OCI-LY7 (cell line): ENCODE results near the gene ADORA2A. TPM values are rescaled to one million over a fixed set of nuclear protein-coding genes. Genes with fewer than 3 reads are reported as not detected.
"Not testable (repeated sequence)": the region's sequence is repeated elsewhere in the genome, so short reads cannot be mapped to it uniquely, and the experiment has no call there.

Source experiments
- BruUV-seq: library from RNA; stranded (reverse); fragments of 400-500 nt; replicated peaks from 2 replicates; lab custom pipeline; 2021; lab: Mats Ljungman, UMichigan
- CTCF ChIA-PET: fragments of 300-600 bp; sonication (Branson Sonifier 250); formaldehyde crosslinking; loops from one replicate; lab custom pipeline; 2022; ENCODE audit warnings: antibody characterized with exemption; ENCODE audit not compliant: unreplicated experiment; lab: Charles Lee
- POLR2A ChIA-PET: fragments of 300-600 bp; sonication (Branson Sonifier 250); formaldehyde crosslinking; loops from one replicate; lab custom pipeline; 2022; ENCODE audit warnings: antibody characterized with exemption; lab: Charles Lee
- DNase-seq: peaks from one replicate; pipeline ENCODE4 v3.0.0-alpha.2; 2015; ENCODE audit warnings: low spot score
- H2AFZ ChIP-seq: fragments of 200-600 bp; sonication (generic), shearing (Covaris generic); 2 replicates; pipeline ENCODE4 v1.6.1; 2014; ENCODE audit warnings: mild to moderate bottlenecking, antibody characterized with exemption, low read length, moderate library complexity
- H3K27ac ChIP-seq: fragments of 200-600 bp; sonication (generic); 2 replicates; pipeline ENCODE4 v1.5.1; 2014; ENCODE audit warnings: mixed run types, low read depth, mild to moderate bottlenecking, moderate library complexity, low read length, inconsistent platforms; ENCODE audit not compliant: poor library complexity, severe bottlenecking
- H3K36me3 ChIP-seq: fragments of 200-600 bp; sonication (generic); 2 replicates; pipeline ENCODE4 v1.6.1; 2014; ENCODE audit warnings: mild to moderate bottlenecking, antibody characterized with exemption, low read length, moderate library complexity, mixed read lengths; ENCODE audit not compliant: insufficient read depth
- H3K4me1 ChIP-seq: fragments of 200-600 bp; sonication (generic); 2 replicates; pipeline ENCODE4 v1.5.1; 2014; ENCODE audit warnings: mild to moderate bottlenecking, low read length; ENCODE audit not compliant: insufficient read depth, poor library complexity, severe bottlenecking
- H3K4me2 ChIP-seq: fragments of 200-600 bp; sonication (generic); 2 replicates; pipeline ENCODE4 v1.6.1; 2014; ENCODE audit warnings: mild to moderate bottlenecking, low read length
- H3K4me3 ChIP-seq: fragments of 200-600 bp; sonication (generic); 2 replicates; pipeline ENCODE4 v1.5.1; 2014; ENCODE audit warnings: mild to moderate bottlenecking, low read depth, low read length; ENCODE audit not compliant: poor library complexity, severe bottlenecking
- H3K79me2 ChIP-seq: fragments of 200-600 bp; sonication (generic); 2 replicates; pipeline ENCODE4 v1.6.1; 2016; ENCODE audit warnings: low read depth, mild to moderate bottlenecking, low read length, moderate library complexity, mixed read lengths; ENCODE audit not compliant: insufficient read depth
- H3K9me2 ChIP-seq: fragments of 200-600 bp; sonication (generic); 2 replicates; pipeline ENCODE4 v1.6.1; 2016; ENCODE audit warnings: mild to moderate bottlenecking, low read length, mixed read lengths; ENCODE audit not compliant: insufficient read depth
- H3K9me3 ChIP-seq: fragments of 200-600 bp; sonication (generic); 2 replicates; pipeline ENCODE4 v1.6.1; 2014; ENCODE audit warnings: mild to moderate bottlenecking, mixed run types, low read length, mixed read lengths
- H4K20me1 ChIP-seq: fragments of 200-600 bp; sonication (generic); 2 replicates; pipeline ENCODE4 v1.6.1; 2014; ENCODE audit warnings: mild to moderate bottlenecking, antibody characterized with exemption, low read length, moderate library complexity, mixed read lengths; ENCODE audit not compliant: insufficient read depth
- CTCF ChIP-seq: fragments of 200-600 bp; sonication (generic); conservative IDR thresholded peaks from 2 replicates; pipeline ENCODE4 v1.5.1; 2014; ENCODE audit warnings: mild to moderate bottlenecking, antibody characterized with exemption, low read length, moderate library complexity, mixed read lengths
- EZH2phosphoT487 ChIP-seq: fragments of 200-600 bp; sonication (generic); IDR thresholded peaks from 2 replicates; pipeline ENCODE4 v1.6.1; 2018; ENCODE audit warnings: low read depth, borderline replicate concordance, mild to moderate bottlenecking, mixed run types, antibody characterized with exemption, low read length, moderate library complexity, mixed read lengths
- intact Hi-C: fragments of 100-400 bp; cut with micrococcal nuclease; formaldehyde crosslinking; loops from one replicate; pipeline ENCODE4 v1.10.0; 2022; ENCODE audit not compliant: unreplicated experiment
- total RNA-seq, 2 experiments: library from RNA; depleted of rRNA in 1 of 2; stranded (reverse); fragments of >200 nt in 1 of 2; shearing (Covaris generic) in 1 of 2; gene quantifications; 2 replicates each; pipeline ENCODE4 v1.2.3, GENCODE V29; 2014 to 2022

The ADORA2A gene
- total RNA-seq, 2 experiments from 2014 or later: 35.0 to 35.7 TPM

DNA sequence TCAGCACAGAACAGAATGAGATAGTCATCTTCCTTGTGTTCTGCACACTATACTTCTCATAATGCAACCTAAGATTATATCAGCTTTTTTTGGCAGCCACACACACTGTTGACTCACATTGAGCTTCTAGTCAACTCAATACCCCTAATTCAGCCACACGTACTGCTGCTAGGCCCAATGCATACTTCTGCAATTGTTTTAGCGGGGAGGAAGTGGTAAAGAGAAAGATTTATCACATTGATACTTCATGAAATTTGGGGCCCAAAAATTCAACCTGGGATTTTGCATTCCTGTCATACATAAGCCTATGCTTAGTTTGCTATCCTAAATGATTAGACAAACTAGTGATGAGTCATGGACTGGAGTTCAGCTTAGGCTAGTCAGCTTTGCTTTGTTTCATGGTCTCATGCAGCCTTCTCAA lies 59.1 kb downstream of the ADORA2A start:
- BruUV-seq: no TSS peak
- H2AFZ ChIP-seq: no peak overlapping the region
- no peaks in the 10 kb centered on the region for H3K36me3 ChIP-seq
- no peaks in the 10 kb centered on the region for H3K79me2 ChIP-seq
- H3K27ac ChIP-seq: no peak overlapping the region
- no peak overlapping the region for H3K4me2 ChIP-seq
- no peak for DNase-seq
- peaks cover 6% of the 10 kb centered on the region for H3K4me1 ChIP-seq
- TF ChIP-seq EZH2phosphoT487: no peak
- no peak for TF ChIP-seq CTCF
- ChIA-PET POLR2A (interaction anchor here (0.6 to 1.2 kb wide), 5 partner anchors 14 to 1944 kb away, joined by 3 to 6 read pairs (median 3); no protein-coding TSS in a partner anchor), CTCF (no interaction called here)
- no peaks in the 10 kb centered on the region for H4K20me1 ChIP-seq
- no peak overlapping the region for H3K4me3 ChIP-seq
- no peaks in the 10 kb centered on the region for H3K9me3 ChIP-seq
- intact Hi-C loops: no loop called here
- H3K9me2 ChIP-seq: no peaks in the 10 kb centered on the region

GRCh38 chr22:24489011-24489410 lies 61.6 kb downstream of the ADORA2A start:
- no peak for TF ChIP-seq CTCF
- TF ChIP-seq EZH2phosphoT487: no peak
- ChIA-PET POLR2A (no interaction called here), CTCF (interaction anchor here (0.7 kb wide), 1 partner anchor 8 kb away, joined by 3 read pairs; no protein-coding TSS in a partner anchor)
- DNase-seq: no peak
- Histone ChIP-seq H3K36me3 (no peaks in the 10 kb centered on the region), H3K4me2 (no peak overlapping the region), H3K79me2 (no peaks in the 10 kb centered on the region), H3K4me3 (no peak overlapping the region), H3K9me3 (no peaks in the 10 kb centered on the region), H3K4me1 (no peaks in the 10 kb centered on the region), H2AFZ (no peak overlapping the region), H3K9me2 (no peaks in the 10 kb centered on the region), H4K20me1 (no peaks in the 10 kb centered on the region), H3K27ac (no peak overlapping the region)
- intact Hi-C loops: no loop called here
- no TSS peak for BruUV-seq

DNA sequence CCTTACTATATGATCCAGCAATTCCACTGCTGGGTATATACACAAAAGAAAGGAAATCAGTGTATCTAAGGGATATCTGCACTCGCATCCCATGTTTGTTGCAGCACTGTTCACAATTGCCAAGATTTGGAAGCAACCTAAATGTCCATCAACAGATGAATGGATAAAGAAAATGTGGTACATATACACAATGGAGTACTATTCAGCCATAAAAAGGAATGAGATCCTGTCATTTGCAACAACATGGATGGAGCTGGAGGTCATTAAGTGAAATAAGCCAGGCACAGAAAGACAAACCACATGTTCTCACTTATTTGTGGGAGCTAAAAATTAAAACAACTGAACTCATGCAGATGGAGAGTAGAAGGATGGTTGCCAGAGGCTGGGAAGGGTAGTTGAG lies 62.0 kb downstream of the ADORA2A start:
- H3K4me3 ChIP-seq, H2AFZ ChIP-seq, CTCF ChIA-PET, H3K36me3 ChIP-seq, intact Hi-C loops, H3K79me2 ChIP-seq, POLR2A ChIA-PET, DNase-seq, H3K9me3 ChIP-seq, H3K9me2 ChIP-seq, H4K20me1 ChIP-seq, H3K4me1 ChIP-seq, H3K4me2 ChIP-seq, BruUV-seq, H3K27ac ChIP-seq: not testable (repeated sequence)

Other genes starting within 250 kb of the ADORA2A start
- gene SUSD2, start 246.1 kb upstream of the ADORA2A start, total RNA-seq (2014; rRNA removed; shearing (Covaris generic)): 0.41 and 0.54 TPM in 2 replicates
- gene SUSD2, start 246.1 kb upstream of the ADORA2A start, total RNA-seq (2022): 0.38 and 0.39 TPM in 2 replicates
- 0.06 and 0.10 TPM in 2 replicates for gene GGT5, start 182.5 kb upstream of the ADORA2A start, total RNA-seq (2014; rRNA removed; shearing (Covaris generic))
- not detected in 2 replicates for gene GGT5, start 182.5 kb upstream of the ADORA2A start, total RNA-seq (2022)
- gene SPECC1L, start 156.8 kb upstream of the ADORA2A start, total RNA-seq (2014; rRNA removed; shearing (Covaris generic)): 42.4 and 47.0 TPM in 2 replicates
- 65.5 and 66.2 TPM in 2 replicates for gene SPECC1L, start 156.8 kb upstream of the ADORA2A start, total RNA-seq (2022)
- 0.13 and 0.69 TPM in 2 replicates for gene UPB1, start 67.7 kb downstream of the ADORA2A start, total RNA-seq (2014; rRNA removed; shearing (Covaris generic))
- gene UPB1, start 67.7 kb downstream of the ADORA2A start, total RNA-seq (2022): 0.70 and 0.85 TPM in 2 replicates
- gene GUCD1, start 127.5 kb downstream of the ADORA2A start, total RNA-seq (2014; rRNA removed; shearing (Covaris generic)): 80.4 and 144 TPM in 2 replicates
- 114 and 129 TPM in 2 replicates for gene GUCD1, start 127.5 kb downstream of the ADORA2A start, total RNA-seq (2022)
- 264 and 278 TPM in 2 replicates for gene SNRPD3, start 128.4 kb downstream of the ADORA2A start, total RNA-seq (2014; rRNA removed; shearing (Covaris generic))
- gene SNRPD3, start 128.4 kb downstream of the ADORA2A start, total RNA-seq (2022): 153 and 166 TPM in 2 replicates
- gene LRRC75B, start 165.5 kb downstream of the ADORA2A start, total RNA-seq (2014; rRNA removed; shearing (Covaris generic)): not detected in 2 replicates
- gene LRRC75B, start 165.5 kb downstream of the ADORA2A start, total RNA-seq (2022): not detected in 2 replicates
- 5.8 and 14.0 TPM in 2 replicates for gene GGT1, start 175.6 kb downstream of the ADORA2A start, total RNA-seq (2014; rRNA removed; shearing (Covaris generic))
- 4.0 and 5.1 TPM in 2 replicates for gene GGT1, start 175.6 kb downstream of the ADORA2A start, total RNA-seq (2022)